GM23248 (cell line): ENCODE results near the gene GRIK5.

Experiments used
- EZH2 ChIP-seq: fragments of 200-600 bp; sonication (generic); IDR thresholded peaks from 2 replicates; pipeline ENCODE4 v1.6.1; 2018; ENCODE audit warnings: antibody characterized with exemption, mild to moderate bottlenecking; ENCODE audit not compliant: insufficient read depth, poor library complexity, severe bottlenecking
- EZH2phosphoT487 ChIP-seq: fragments of 200-600 bp; sonication (generic); IDR thresholded peaks from 2 replicates; pipeline ENCODE4 v1.6.1; 2018; ENCODE audit warnings: antibody characterized with exemption, moderate library complexity, mild to moderate bottlenecking, low read depth; ENCODE audit not compliant: insufficient read depth

DNA sequence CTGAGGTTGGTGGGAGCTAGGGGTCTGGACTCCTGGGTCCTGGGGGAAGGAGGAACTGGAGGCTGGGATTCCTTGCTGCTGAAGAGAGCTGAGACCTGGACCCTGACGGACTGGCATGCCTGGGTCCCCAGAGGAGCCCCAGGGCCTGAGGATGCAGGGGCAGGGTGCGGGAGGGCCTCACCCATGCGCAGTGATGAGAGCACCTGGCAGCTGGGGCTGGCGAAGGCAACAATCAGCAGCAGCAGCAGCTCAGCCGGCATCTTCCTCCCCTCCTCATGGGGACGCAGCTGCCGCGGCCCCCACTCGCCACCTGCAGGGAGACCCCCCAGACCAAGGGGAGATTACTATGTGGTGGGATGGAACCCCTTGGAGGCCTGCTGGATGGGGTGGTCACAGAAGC, 4.5 kb downstream of the GRIK5 start:
- TF ChIP-seq EZH2 (no peak), EZH2phosphoT487 (no peak)
